HG03159 (cell line): ENCODE results near the gene ITGAX.
"Not testable (repeated sequence)": the region's sequence is repeated elsewhere in the genome, so short reads cannot be mapped to it uniquely, and the experiment has no call there.

Experiments used
- ATAC-seq: cut with Tn5 transposase; IDR thresholded peaks from one replicate; pipeline ENCODE4 v1.9.1; 2021; ENCODE audit warnings: mild to moderate bottlenecking, moderate library complexity; ENCODE audit not compliant: unreplicated experiment

ITGAX gene

GRCh38 chr16:31354394-31355291 lies at the start of gene ITGAX:
Gene ITGAX, plus strand, starts transcription at chr16:31355176. Its CDS starts 79 bp downstream, at chr16:31355255.
- no peak for ATAC-seq

- no peak for ATAC-seq
These were observed 49.8 kb upstream of the ITGAX start for GRCh38 chr16:31305219-31305618.

GRCh38 chr16:31308381-31308780 lies 46.6 kb upstream of the ITGAX start:
- not testable (repeated sequence) for ATAC-seq

- no peak for ATAC-seq
These were observed 32.5 kb upstream of the ITGAX start for GRCh38 chr16:31322500-31322899.

- ATAC-seq = no peak
These were observed 30.9 kb upstream of the ITGAX start for GRCh38 chr16:31323959-31324629.

GRCh38 chr16:31325171-31325570 lies 29.8 kb upstream of the ITGAX start:
- ATAC-seq = no peak

- ATAC-seq = no peak
These were observed 27.2 kb upstream of the ITGAX start for GRCh38 chr16:31327646-31328225.

- no peak for ATAC-seq
These were observed 26.5 kb upstream of the ITGAX start for GRCh38 chr16:31328322-31329052.

- ATAC-seq = no peak
These were observed 25.1 kb upstream of the ITGAX start for GRCh38 chr16:31329671-31330552.

GRCh38 chr16:31330553-31330890 lies 24.5 kb upstream of the ITGAX start:
- no peak for ATAC-seq

- ATAC-seq = no peak
These were observed 23.7 kb upstream of the ITGAX start for GRCh38 chr16:31331141-31331764.

GRCh38 chr16:31331807-31332301 lies 23.1 kb upstream of the ITGAX start:
- no peak for ATAC-seq

GRCh38 chr16:31332544-31332943 lies 22.4 kb upstream of the ITGAX start:
- no peak for ATAC-seq

GRCh38 chr16:31333686-31334649 lies 21.0 kb upstream of the ITGAX start:
- peak; percentile 76 for ATAC-seq

- no peak for ATAC-seq
These were observed 20.0 kb upstream of the ITGAX start for GRCh38 chr16:31334934-31335333.

GRCh38 chr16:31335431-31335830 lies 19.5 kb upstream of the ITGAX start:
- no peak for ATAC-seq

- ATAC-seq = not testable (repeated sequence)
These were observed 16.8 kb upstream of the ITGAX start for GRCh38 chr16:31338166-31338685.

- peak; percentile 86 for ATAC-seq
These were observed 10.3 kb upstream of the ITGAX start for GRCh38 chr16:31344712-31345111.
